ENCODE data around the gene ELMOD1. TPM values are rescaled to one million over a fixed set of nuclear protein-coding genes. Genes with fewer than 3 reads are reported as not detected.

ELMOD1 gene
- total RNA-seq, 1 donor from 2014 or later = not detected

- DNase-seq (ENCODE audit: extremely low spot score, unreplicated experiment) = no peak
- Mint-ChIP-seq H3K36me3 (ENCODE audit: unreplicated experiment) (no peaks in the 10 kb centered on the region), H3K9me3 (ENCODE audit: unreplicated experiment) (no peaks in the 10 kb centered on the region), H3K27ac (ENCODE audit: unreplicated experiment) (no peak overlapping the region), H3K27me3 (ENCODE audit: unreplicated experiment) (no peaks in the 10 kb centered on the region), H3K4me1 (ENCODE audit: unreplicated experiment) (no peaks in the 10 kb centered on the region), H3K4me3 (ENCODE audit: unreplicated experiment) (no peak overlapping the region)
- TF ChIP-seq, protein P1, sequence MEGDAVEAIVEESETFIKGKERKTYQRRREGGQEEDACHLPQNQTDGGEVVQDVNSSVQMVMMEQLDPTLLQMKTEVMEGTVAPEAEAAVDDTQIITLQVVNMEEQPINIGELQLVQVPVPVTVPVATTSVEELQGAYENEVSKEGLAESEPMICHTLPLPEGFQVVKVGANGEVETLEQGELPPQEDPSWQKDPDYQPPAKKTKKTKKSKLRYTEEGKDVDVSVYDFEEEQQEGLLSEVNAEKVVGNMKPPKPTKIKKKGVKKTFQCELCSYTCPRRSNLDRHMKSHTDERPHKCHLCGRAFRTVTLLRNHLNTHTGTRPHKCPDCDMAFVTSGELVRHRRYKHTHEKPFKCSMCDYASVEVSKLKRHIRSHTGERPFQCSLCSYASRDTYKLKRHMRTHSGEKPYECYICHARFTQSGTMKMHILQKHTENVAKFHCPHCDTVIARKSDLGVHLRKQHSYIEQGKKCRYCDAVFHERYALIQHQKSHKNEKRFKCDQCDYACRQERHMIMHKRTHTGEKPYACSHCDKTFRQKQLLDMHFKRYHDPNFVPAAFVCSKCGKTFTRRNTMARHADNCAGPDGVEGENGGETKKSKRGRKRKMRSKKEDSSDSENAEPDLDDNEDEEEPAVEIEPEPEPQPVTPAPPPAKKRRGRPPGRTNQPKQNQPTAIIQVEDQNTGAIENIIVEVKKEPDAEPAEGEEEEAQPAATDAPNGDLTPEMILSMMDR (IDR thresholded peaks at IDR 0.05) = no peak
Observed at GRCh38 chr11:107682572-107682971, 91.6 kb downstream of the ELMOD1 start.

DNA sequence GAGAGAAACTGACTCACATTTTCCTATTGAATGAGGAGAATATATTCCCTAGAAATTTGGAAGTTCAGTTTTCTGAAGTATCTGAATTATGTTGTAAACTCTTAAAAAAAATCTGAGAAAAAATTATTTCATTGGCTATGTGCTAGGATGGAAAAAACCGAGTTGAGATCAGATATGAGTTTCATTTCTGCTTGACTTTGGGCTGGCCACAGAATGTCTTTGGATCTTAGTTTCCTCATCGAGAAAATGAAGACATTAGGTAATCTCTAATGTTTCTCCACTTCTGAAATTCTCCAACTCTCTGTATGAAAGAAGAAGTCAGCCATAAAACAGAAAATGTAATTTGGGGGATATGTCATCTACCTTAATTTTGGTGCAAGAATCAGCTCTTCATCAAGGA is 92.1 kb downstream of the ELMOD1 start:
- Mint-ChIP-seq H3K27ac (ENCODE audit: unreplicated experiment) (no peak overlapping the region), H3K36me3 (ENCODE audit: unreplicated experiment) (no peaks in the 10 kb centered on the region), H3K4me1 (ENCODE audit: unreplicated experiment) (no peaks in the 10 kb centered on the region), H3K27me3 (ENCODE audit: unreplicated experiment) (no peaks in the 10 kb centered on the region), H3K9me3 (ENCODE audit: unreplicated experiment) (no peaks in the 10 kb centered on the region), H3K4me3 (ENCODE audit: unreplicated experiment) (no peak overlapping the region)
- DNase-seq (ENCODE audit: extremely low spot score, unreplicated experiment) = no peak
- TF ChIP-seq, protein P1 (IDR thresholded peaks at IDR 0.05) = no peak

- H3K27me3 Mint-ChIP-seq (ENCODE audit: unreplicated experiment) = no peaks in the 10 kb centered on the region
- TF ChIP-seq, protein P1 (IDR thresholded peaks at IDR 0.05) = peak; percentile 25
Observed at GRCh38 chr11:107683807-107684206, 92.9 kb downstream of the ELMOD1 start.

DNA sequence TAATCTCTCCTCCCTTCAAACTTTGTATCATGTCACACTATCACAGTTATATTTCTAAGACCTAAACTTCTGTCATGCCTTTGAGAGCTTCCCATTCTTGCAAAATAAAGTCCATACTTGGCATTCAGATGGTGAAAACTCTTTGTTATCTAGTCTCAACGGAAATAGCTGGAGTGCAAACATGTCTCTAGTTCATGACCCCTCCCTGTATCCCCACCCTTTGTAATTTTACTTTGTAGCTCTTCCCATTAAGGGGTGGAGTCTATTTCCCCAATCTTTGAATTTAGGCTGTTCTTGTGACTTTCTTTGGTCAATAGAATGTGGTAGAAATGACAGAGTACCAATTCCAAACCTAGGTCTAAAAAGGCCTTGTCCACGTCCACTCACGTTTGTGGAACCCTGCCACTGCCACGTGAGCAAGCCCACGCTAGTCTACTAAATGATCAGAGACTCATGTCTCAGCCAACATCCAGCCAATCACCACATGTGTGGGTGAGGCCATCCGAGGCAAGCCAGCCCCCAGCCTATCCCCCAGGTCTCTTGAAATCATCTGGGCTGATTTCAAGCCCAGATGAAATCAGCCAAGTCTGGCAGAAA is 97.5 kb downstream of the ELMOD1 start:
- Mint-ChIP-seq H3K36me3 (ENCODE audit: unreplicated experiment) (no peaks in the 10 kb centered on the region), H3K27ac (ENCODE audit: unreplicated experiment) (no peak overlapping the region), H3K9me3 (ENCODE audit: unreplicated experiment) (no peaks in the 10 kb centered on the region), H3K4me3 (ENCODE audit: unreplicated experiment) (no peak overlapping the region), H3K4me1 (ENCODE audit: unreplicated experiment) (peaks cover 2% of the 10 kb centered on the region), H3K27me3 (ENCODE audit: unreplicated experiment) (peaks cover 21% of the 10 kb centered on the region)
- no peak for DNase-seq (ENCODE audit: extremely low spot score, unreplicated experiment)
- TF ChIP-seq, protein P1 (IDR thresholded peaks at IDR 0.05) = no peak

More at GRCh38 chr11:107683807-107684206, 92.9 kb downstream of the ELMOD1 start:
- Mint-ChIP-seq H3K4me3 (ENCODE audit: unreplicated experiment) (no peak overlapping the region), H3K36me3 (ENCODE audit: unreplicated experiment) (no peaks in the 10 kb centered on the region), H3K4me1 (ENCODE audit: unreplicated experiment) (no peaks in the 10 kb centered on the region), H3K27ac (ENCODE audit: unreplicated experiment) (no peak overlapping the region), H3K9me3 (ENCODE audit: unreplicated experiment) (no peaks in the 10 kb centered on the region)
- no peak for DNase-seq (ENCODE audit: extremely low spot score, unreplicated experiment)

DNA sequence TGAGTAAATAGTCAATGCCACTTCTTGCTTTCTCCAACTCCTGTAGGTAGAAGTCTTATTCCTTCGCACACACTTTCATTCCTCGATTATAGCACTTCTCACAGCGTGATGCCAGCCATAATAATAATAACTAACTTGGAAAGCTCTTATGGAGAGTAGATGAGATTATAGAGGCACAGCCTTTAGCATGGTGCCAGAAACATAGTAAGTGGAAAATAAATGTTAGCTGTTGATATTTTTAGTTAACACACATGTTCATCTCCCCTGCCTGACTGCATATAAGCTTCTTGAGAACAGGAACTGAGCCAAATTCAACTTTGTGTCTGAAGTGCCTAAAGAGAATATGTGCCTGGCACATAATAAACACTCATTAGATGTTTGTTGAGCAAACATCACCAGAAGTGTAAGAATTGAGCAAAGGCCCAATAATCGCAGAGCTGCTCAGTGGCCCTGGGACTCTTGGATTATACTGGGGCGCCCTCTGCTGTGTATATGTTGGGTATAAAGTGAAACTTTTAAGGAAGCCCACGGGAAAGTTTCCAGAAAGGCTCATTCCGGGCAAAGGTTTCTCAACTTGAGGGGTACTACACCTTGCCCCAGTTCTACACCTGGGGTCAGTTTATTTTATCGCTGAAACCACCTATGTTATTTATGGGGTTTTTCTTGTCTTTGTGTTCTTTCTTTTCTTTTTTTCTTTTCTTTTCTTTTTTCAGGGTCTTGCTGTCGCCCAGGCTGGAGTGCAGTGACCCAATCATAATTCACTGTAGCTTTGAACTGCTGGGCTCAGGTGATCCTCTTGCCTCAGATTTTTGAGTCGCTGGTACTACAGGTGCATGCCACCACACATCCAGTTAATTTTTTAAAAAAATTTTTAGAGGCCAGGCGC is 98.6 kb downstream of the ELMOD1 start:
- Mint-ChIP-seq H3K27me3 (ENCODE audit: unreplicated experiment) (peaks cover 23% of the 10 kb centered on the region), H3K4me3 (ENCODE audit: unreplicated experiment) (no peak overlapping the region), H3K4me1 (ENCODE audit: unreplicated experiment) (peaks cover 2% of the 10 kb centered on the region), H3K36me3 (ENCODE audit: unreplicated experiment) (no peaks in the 10 kb centered on the region), H3K27ac (ENCODE audit: unreplicated experiment) (no peak overlapping the region), H3K9me3 (ENCODE audit: unreplicated experiment) (no peaks in the 10 kb centered on the region)
- TF ChIP-seq, protein P1 (IDR thresholded peaks at IDR 0.05) = peak; percentile 81
- DNase-seq (ENCODE audit: extremely low spot score, unreplicated experiment) = no peak

Measured in osteocyte (in vitro differentiated cells).